PFSK-1 (cell line): ENCODE results near the gene RPTOR.

Experiments used
- FOXP2 ChIP-seq: optimal IDR thresholded peaks from 2 replicates; pipeline ENCODE3; 2011; ENCODE audit warnings: borderline replicate concordance, control low read depth, inconsistent platforms; ENCODE audit not compliant: insufficient read depth; ENCODE audit errors: extremely low read length, extremely low read depth
- POLR2AphosphoS5 ChIP-seq: IDR thresholded peaks from 2 replicates; pipeline ENCODE4 v1.6.1; 2012; ENCODE audit warnings: low read depth, mild to moderate bottlenecking, control low read depth, low read length, moderate library complexity
- SIN3A ChIP-seq: IDR thresholded peaks from 2 replicates; pipeline ENCODE4 v1.6.1; 2012; ENCODE audit warnings: mild to moderate bottlenecking, low read length, moderate library complexity, borderline replicate concordance; ENCODE audit not compliant: insufficient read depth
- TAF1 ChIP-seq: IDR thresholded peaks from 2 replicates; pipeline ENCODE4 v1.6.1; 2012; ENCODE audit warnings: low read length, control low read depth, borderline replicate concordance; ENCODE audit not compliant: insufficient read depth
- TF ChIP-seq, protein P1 (sequence below), 2 experiments: IDR thresholded peaks; 2 replicates each; pipeline versions ENCODE4 v1.6.1 to v1.8.0; 2011 to 2012; ENCODE audit warnings: low read depth in 2 of 2, low read length in 2 of 2, control low read depth in 1 of 2, inconsistent platforms in 1 of 2, mild to moderate bottlenecking in 1 of 2, moderate library complexity in 1 of 2; ENCODE audit not compliant: insufficient read depth in 1 of 2

The RPTOR gene

DNA sequence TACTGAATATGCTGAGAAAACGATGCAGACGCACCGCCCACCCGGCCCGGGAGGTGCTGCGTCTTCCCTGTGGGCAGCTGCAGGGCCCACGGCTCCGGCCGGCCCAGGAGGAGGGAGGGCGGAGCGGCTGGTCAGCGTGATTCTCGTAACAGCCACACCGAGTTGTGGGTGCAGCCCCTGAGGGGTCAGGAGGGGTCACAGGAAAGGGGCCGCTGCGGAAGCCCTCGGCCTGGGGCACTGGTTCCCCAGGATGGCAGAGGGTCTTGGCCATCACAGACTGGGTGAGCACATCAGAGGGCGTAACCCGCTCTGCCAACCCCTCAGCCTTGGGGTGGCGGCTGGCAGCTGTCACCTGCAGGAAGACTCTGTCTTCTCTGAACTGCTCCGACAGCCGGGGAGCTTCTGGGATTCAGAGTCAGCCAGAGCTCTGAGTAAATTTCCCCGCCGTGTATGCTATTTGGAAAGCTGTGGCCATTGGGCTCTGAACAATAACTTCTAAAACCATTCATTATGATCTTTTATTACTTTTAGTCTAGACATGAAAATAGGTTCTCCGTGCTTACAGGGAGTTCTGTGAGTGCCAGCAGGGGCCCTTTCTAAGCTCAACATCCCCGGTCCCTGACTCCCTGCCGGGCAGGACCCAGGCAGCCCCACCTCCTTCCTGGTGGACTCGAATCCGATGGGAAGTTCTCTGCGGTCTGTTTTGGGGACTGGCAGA is 359.6 kb downstream of the RPTOR start:
- TF ChIP-seq POLR2AphosphoS5 = no peak
- no peak for TF ChIP-seq FOXP2
- TF ChIP-seq, protein P1, sequence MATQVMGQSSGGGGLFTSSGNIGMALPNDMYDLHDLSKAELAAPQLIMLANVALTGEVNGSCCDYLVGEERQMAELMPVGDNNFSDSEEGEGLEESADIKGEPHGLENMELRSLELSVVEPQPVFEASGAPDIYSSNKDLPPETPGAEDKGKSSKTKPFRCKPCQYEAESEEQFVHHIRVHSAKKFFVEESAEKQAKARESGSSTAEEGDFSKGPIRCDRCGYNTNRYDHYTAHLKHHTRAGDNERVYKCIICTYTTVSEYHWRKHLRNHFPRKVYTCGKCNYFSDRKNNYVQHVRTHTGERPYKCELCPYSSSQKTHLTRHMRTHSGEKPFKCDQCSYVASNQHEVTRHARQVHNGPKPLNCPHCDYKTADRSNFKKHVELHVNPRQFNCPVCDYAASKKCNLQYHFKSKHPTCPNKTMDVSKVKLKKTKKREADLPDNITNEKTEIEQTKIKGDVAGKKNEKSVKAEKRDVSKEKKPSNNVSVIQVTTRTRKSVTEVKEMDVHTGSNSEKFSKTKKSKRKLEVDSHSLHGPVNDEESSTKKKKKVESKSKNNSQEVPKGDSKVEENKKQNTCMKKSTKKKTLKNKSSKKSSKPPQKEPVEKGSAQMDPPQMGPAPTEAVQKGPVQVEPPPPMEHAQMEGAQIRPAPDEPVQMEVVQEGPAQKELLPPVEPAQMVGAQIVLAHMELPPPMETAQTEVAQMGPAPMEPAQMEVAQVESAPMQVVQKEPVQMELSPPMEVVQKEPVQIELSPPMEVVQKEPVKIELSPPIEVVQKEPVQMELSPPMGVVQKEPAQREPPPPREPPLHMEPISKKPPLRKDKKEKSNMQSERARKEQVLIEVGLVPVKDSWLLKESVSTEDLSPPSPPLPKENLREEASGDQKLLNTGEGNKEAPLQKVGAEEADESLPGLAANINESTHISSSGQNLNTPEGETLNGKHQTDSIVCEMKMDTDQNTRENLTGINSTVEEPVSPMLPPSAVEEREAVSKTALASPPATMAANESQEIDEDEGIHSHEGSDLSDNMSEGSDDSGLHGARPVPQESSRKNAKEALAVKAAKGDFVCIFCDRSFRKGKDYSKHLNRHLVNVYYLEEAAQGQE (IDR thresholded peaks at IDR 0.05; ENCODE audit: insufficient read depth in 1 of 2, low read depth in 2 of 2, low read length in 2 of 2) = no peak
- no peak for TF ChIP-seq TAF1
- TF ChIP-seq SIN3A = no peak

DNA sequence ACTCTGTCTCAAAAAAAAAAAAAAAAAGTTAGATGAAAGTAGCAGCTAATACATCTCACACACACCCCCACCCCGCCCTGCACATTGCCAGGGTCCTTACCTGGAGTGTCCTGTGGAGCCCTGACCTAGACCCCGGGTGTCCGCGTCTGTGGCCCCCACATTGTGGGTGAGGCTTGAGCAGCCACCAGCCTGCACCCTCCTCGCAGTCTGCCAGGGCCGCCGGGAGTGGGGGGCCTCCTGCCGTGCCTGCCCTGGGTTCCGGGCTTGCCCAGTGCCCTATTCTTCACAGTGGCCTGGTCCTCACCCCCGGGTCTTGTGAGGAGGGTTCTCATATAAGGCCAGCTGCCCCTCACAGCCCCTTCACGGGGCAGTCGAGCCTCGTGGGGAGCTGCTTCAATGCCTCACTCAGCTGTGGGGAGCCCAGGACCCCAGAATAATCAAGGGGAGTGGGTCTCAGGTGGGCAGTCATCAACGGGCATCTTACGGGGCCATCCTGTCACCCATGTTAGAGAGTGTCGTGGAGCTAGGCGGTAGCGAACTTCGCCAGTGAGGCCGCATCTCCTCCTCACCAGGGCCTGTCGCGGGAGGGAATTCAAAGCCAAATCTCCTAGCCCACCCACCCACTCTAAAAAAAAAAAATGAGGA is 361.1 kb downstream of the RPTOR start:
- TF ChIP-seq SIN3A = no peak
- no peak for TF ChIP-seq FOXP2

DNA sequence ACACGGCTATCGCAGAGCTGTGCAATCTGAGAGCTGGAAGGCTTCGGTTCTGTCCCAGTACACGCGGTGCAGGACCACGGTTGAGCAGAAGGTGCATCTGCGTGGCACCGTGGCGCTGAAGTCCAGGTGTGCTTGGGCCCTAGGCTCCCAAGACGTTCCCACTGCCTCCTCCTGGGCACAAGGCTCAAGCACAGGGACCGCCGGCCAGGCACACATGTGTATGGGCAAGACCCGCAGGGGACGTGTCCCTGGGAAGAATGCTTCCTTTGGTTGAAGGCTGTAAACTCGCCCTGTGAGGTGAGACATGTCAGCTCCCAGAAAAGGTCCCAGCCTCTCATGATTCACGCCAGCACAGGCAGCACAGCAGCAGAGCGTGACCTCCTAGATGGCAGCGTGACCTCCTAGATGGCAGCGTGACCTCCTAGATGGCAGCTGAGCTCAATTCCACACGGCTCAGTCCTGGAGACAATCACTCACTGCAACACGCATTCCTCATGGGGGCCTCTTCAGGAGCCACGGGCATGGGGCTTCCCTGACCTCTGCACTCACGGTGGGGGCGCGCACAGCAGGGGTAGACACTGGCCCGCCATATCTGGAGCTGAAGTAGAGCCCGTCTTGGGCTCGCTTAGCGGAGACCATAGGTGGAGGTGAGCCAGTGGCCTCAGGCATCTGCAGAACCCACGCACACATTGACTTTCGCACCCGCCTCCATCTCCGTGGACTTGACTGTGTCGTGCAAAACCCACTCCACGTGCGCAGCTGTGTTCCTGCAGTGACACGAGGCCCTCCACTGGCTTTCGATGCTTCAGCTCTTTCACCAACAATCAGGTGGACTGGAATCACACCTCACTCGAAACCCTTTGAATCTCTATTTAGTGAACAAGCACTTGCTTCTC is 362.0 kb downstream of the RPTOR start:
- TF ChIP-seq SIN3A = no peak

DNA sequence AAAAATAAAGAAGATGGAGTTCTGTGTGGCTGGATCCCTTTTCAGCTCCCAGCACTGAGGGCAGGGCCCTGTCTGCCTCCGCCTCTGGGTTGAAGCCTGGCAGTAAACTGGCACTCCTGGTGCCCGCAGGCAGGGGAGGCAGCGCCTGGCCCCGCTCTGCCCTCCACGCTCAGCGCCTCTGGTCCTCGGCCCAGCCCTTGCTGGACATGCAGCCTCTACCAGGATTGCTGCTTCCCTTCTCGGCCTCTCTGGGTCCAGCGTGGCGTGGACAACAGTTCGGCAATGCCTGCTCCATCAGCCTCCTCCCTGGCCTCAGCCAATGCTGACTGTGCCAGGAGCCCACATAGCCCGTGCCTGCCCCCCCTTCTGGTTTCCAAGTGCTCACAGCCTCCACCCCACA is 362.6 kb downstream of the RPTOR start:
- TF ChIP-seq FOXP2 (no peak), SIN3A (no peak), POLR2AphosphoS5 (no peak), TAF1 (no peak)
- TF ChIP-seq, protein P1 (IDR thresholded peaks at IDR 0.05; ENCODE audit: insufficient read depth in 1 of 2, low read depth in 2 of 2, low read length in 2 of 2) = no peak

DNA sequence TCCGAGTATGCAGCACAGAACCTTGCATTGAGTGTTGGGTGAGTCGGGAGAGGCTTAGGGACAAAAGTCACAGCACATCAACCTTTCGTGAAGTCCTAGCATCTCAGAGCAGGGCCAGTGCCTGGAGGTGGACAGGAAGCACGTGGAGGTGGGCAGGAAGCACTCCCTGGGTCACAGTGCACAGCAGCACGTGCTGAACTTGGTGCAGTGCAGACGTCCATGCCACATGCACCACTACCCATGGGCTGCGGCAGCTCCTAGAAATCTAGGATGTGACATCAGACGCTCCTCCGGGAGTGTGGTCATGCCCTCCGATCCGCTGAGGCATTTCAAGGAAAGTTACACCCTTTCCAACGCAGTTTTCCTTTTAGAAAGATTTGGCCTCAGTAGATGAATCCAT is 363.6 kb downstream of the RPTOR start:
- TF ChIP-seq TAF1 (no peak), SIN3A (no peak), POLR2AphosphoS5 (no peak), FOXP2 (no peak)
- TF ChIP-seq, protein P1 (IDR thresholded peaks at IDR 0.05; ENCODE audit: insufficient read depth in 1 of 2, low read depth in 2 of 2, low read length in 2 of 2) = no peak

DNA sequence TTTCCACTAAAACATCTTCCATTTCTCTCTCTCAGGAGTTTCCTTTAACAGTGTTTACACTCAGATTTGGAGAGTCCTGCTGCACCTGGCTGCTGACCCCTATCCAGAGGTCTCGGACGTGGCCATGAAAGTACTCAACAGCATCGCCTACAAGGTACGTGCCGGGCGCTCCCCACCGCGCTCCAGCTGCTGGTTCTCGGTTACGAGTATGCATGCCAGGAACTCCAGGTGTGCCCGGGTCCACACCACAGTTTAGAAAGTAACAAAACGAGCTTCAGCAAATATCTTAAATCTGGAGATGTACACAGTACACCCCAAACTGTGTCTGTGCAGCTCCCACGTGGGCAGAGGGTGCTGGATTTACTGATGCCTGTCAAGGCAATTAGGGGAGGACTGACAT is 364.1 kb downstream of the RPTOR start:
- TF ChIP-seq POLR2AphosphoS5 (no peak), SIN3A (no peak), FOXP2 (no peak), TAF1 (no peak)
- TF ChIP-seq, protein P1 (IDR thresholded peaks at IDR 0.05; ENCODE audit: insufficient read depth in 1 of 2, low read depth in 2 of 2, low read length in 2 of 2) = no peak
